Vagina (tissue), 2 donors: ENCODE measurements around the gene C2CD5. TPM values are rescaled to one million over a fixed set of nuclear protein-coding genes. Genes with fewer than 3 reads are reported as not detected.

Experiments
- DNase-seq, 2 donors: peaks; one replicate each; pipeline ENCODE4 v3.0.0-alpha.2; 2017; ENCODE audit errors: extremely low spot score in 2 of 2
- H3K27ac ChIP-seq: fragments of 200-600 bp; sonication (generic); one replicate; pipeline ENCODE4 v1.5.1; 2019
- H3K27me3 ChIP-seq: fragments of 200-600 bp; sonication (generic); one replicate; pipeline ENCODE4 v1.5.1; 2019
- H3K36me3 ChIP-seq, 2 donors: fragments of 200-600 bp; sonication (generic); one replicate each; pipeline ENCODE4 v1.5.1; 2017 to 2019
- H3K4me1 ChIP-seq: fragments of 200-600 bp; sonication (generic); one replicate; pipeline ENCODE4 v1.5.1; 2019
- H3K4me3 ChIP-seq, 2 donors: fragments of 200-600 bp; sonication (generic); 1 replicate in 1 of 2; 2 replicates in 1 of 2; pipeline ENCODE4 v1.5.1; 2016 to 2019
- H3K9me3 ChIP-seq: fragments of 200-600 bp; sonication (generic); one replicate; pipeline ENCODE4 v1.5.1; 2019
- POLR2A ChIP-seq, 2 donors: fragments of 450-650 bp; IDR thresholded peaks; one replicate each; pipeline ENCODE4 v1.6.1; 2017; ENCODE audit warnings: antibody characterized with exemption in 2 of 2, mild to moderate bottlenecking in 2 of 2, moderate library complexity in 2 of 2
- POLR2AphosphoS5 ChIP-seq, 2 donors: sonication (generic); formaldehyde crosslinking; IDR thresholded peaks; one replicate each; pipeline ENCODE4 v1.9.0; 2017; ENCODE audit warnings: antibody characterized with exemption in 2 of 2, mild to moderate bottlenecking in 2 of 2, low read depth in 1 of 2; ENCODE audit not compliant: insufficient read depth in 1 of 2
- intact Hi-C: fragments of 100-400 bp; cut with DNase I; formaldehyde crosslinking; loops from one replicate; pipeline ENCODE4 v1.15.1; 2023
- total RNA-seq: library from RNA; depleted of rRNA; stranded (reverse); fragments of >200 nt; gene quantifications from one replicate; pipeline ENCODE4 v1.2.3, GENCODE V29; 2016
- TF ChIP-seq, protein P1 (sequence below), 3 experiments: fragments of 450-650 bp in 2 of 3; fragments of 200-600 bp in 1 of 3; sonication (generic) in 1 of 3; IDR thresholded peaks; one replicate each; pipeline ENCODE4 v1.5.1; 2017 to 2019; ENCODE audit warnings: antibody characterized with exemption in 3 of 3, mild to moderate bottlenecking in 2 of 3, moderate library complexity in 2 of 3

Gene C2CD5
- total RNA-seq, 1 donor from 2014 or later, result 49.1 TPM

DNA sequence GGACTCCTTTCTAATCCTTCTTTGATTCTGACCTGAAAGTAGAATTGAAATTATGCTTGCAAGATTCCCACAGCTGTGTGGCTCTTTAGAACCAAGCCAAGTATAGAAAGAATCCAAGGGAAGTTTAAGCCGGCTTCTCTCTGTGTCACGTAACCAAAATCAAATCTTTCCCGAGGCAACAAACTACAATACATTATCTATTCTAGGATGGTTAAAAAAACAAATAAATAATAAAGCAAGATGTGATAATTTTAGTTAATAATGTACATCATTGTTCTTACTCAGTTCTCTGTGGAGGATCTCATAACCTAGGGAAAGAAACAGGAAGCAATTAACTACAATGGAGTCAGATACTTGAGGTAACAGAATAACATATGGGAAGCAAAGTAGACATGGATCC is 131.8 kb downstream of the C2CD5 start:
- Histone ChIP-seq H3K36me3 (no peaks in the 10 kb centered on the region), H3K27ac (no peak overlapping the region), H3K4me1 (peaks cover 23% of the 10 kb centered on the region), H3K9me3 (no peaks in the 10 kb centered on the region), H3K4me3 (no peak overlapping the region), H3K27me3 (no peaks in the 10 kb centered on the region)
- intact Hi-C loops, result no loop called here
- DNase-seq, result no peak
- no peak for TF ChIP-seq POLR2A (IDR thresholded peaks at IDR 0.05)
- TF ChIP-seq POLR2AphosphoS5 (IDR thresholded peaks at IDR 0.05; ENCODE audit: insufficient read depth in 1 of 2, low read depth in 1 of 2), result no peak
- TF ChIP-seq, protein P1, sequence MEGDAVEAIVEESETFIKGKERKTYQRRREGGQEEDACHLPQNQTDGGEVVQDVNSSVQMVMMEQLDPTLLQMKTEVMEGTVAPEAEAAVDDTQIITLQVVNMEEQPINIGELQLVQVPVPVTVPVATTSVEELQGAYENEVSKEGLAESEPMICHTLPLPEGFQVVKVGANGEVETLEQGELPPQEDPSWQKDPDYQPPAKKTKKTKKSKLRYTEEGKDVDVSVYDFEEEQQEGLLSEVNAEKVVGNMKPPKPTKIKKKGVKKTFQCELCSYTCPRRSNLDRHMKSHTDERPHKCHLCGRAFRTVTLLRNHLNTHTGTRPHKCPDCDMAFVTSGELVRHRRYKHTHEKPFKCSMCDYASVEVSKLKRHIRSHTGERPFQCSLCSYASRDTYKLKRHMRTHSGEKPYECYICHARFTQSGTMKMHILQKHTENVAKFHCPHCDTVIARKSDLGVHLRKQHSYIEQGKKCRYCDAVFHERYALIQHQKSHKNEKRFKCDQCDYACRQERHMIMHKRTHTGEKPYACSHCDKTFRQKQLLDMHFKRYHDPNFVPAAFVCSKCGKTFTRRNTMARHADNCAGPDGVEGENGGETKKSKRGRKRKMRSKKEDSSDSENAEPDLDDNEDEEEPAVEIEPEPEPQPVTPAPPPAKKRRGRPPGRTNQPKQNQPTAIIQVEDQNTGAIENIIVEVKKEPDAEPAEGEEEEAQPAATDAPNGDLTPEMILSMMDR (IDR thresholded peaks at IDR 0.05), result no peak

DNA sequence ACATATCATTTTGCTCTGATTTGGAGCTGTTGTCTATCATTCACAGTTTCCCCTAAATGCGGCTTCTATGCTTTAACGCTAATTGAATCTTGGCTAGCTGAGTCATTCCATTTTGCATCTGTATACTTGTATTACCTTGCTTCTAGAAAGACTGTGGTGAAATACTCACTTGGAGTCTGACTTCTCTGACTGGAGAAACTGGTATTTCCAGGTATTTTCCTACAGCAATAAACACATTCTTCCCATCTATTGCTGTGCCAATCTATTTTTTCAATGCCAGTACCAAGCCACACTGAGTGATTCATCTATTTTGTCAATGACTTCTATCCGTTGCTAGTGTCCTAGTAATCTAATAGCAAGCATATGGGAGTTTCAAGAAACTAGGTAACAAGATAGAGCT is 133.9 kb downstream of the C2CD5 start:
- DNase-seq, result no peak
- no peak overlapping the region for H3K27ac ChIP-seq
- H3K4me1 ChIP-seq, result peaks cover 20% of the 10 kb centered on the region
- no peak for TF ChIP-seq POLR2A (IDR thresholded peaks at IDR 0.05)
- TF ChIP-seq POLR2AphosphoS5 (IDR thresholded peaks at IDR 0.05; ENCODE audit: insufficient read depth in 1 of 2, low read depth in 1 of 2), result peak in 1 of 2 donors; percentile 77
- H3K27me3 ChIP-seq, result no peaks in the 10 kb centered on the region
- H3K4me3 ChIP-seq, result no peak overlapping the region
- intact Hi-C loops, result no loop called here
- H3K36me3 ChIP-seq, result no peaks in the 10 kb centered on the region
- H3K9me3 ChIP-seq, result no peaks in the 10 kb centered on the region

DNA sequence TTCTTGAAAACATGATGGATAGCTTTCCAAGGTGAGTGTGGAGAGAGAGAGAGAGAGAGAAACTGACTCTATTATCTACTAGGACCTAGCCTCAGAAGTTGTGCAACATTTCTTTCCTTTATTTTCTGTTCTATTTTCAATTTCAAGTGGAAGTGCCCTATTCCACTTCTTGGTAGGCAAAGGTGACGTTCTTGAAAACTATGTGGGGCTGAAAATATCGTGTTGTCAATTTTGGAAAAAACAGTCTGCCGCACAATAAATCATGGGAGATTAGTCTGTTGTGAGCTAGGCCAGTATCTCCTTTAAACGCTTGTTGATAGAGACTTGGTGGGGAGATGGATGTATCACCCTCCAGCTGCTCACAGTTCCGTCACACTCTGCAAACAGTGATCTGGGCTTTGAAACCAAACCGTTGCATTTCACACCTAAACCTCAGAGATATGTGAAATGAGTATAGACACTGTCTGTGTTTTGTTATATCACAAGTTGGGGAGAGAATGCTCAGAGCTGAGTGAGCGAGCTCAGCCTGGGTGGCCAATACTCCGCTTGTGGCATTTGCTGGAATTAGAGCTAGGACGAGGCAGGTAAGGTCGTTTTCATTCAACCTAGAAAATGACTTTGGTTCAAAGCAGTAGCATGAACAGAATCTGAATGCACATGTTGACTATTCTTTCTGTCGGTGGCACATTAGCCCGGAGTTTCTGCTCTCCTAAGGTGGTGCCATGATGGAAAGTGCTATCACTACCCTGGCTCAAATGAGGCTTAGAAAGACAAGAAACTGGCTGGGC is 134.8 kb downstream of the C2CD5 start:
- Histone ChIP-seq H3K27ac (no peak overlapping the region), H3K4me1 (peaks cover 13% of the 10 kb centered on the region), H3K9me3 (no peaks in the 10 kb centered on the region), H3K27me3 (no peaks in the 10 kb centered on the region), H3K36me3 (no peaks in the 10 kb centered on the region), H3K4me3 (no peak overlapping the region)
- no peak for DNase-seq
- TF ChIP-seq POLR2A (IDR thresholded peaks at IDR 0.05) (no peak), POLR2AphosphoS5 (IDR thresholded peaks at IDR 0.05; ENCODE audit: insufficient read depth in 1 of 2, low read depth in 1 of 2) (no peak)
- TF ChIP-seq, protein P1 (IDR thresholded peaks at IDR 0.05), result no peak
- intact Hi-C loops, result no loop called here

DNA sequence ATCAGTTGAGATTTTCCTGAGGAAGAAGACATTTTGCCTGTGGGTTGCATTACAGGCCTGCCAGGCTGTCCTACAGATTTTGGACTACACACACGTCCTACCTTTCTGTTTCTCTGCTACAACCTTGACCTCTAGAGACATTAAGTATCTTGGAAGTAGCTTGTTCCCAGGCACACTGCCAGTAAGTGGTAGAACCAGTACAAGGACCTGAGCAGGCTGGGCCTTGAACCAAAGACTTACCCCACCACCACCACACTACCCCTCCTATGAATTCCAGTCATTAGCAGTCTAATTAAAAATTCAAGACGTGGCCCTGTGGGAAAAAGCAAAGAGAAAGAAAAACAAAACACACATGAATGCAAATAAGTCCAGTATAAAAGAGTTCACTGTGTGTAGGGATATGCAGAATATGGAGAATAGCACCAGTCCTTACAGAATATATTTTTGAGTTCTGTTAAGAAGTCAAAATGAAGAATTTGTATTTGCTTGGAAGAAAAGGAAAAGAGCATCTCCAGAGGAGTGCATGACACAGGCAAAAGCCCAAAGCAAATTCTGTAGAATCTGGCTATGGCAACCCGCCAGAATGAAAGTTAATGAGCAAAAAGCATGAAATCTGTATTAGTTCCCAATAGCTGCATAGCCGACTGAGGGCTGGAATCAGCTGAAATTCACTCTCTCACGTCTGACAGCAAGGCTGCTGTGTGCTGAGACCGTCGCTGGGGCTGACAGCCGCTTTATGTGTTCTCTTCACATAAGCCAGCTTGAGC is 135.5 kb downstream of the C2CD5 start:
- Histone ChIP-seq H3K4me1 (peaks cover 13% of the 10 kb centered on the region), H3K4me3 (no peak overlapping the region), H3K36me3 (no peaks in the 10 kb centered on the region), H3K27ac (no peak overlapping the region), H3K9me3 (no peaks in the 10 kb centered on the region), H3K27me3 (no peaks in the 10 kb centered on the region)
- TF ChIP-seq POLR2AphosphoS5 (IDR thresholded peaks at IDR 0.05; ENCODE audit: insufficient read depth in 1 of 2, low read depth in 1 of 2) (no peak), POLR2A (IDR thresholded peaks at IDR 0.05) (no peak)
- TF ChIP-seq, protein P1 (IDR thresholded peaks at IDR 0.05), result no peak
- no peak for DNase-seq
- intact Hi-C loops, result no loop called here

DNA sequence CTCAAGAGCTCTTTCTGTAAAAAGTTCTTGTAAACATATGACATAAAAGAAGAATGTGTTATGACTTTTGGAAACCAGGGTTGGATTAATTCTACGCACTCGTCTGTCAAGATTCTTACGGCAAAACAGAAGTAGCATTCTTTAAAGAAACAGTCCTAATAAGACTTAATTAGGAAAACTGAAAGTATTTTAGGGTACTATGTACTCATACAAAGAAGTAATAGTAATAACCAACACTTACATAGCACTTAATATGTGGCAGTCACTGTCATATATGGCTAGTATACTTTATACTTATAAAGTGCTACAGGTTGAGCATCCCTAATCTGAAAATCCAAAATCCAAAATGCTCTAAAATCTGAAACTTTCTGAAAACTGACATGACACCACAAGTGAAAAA is 136.9 kb downstream of the C2CD5 start:
- no peaks in the 10 kb centered on the region for H3K9me3 ChIP-seq
- H3K4me3 ChIP-seq, result no peak overlapping the region
- TF ChIP-seq POLR2AphosphoS5 (IDR thresholded peaks at IDR 0.05; ENCODE audit: insufficient read depth in 1 of 2, low read depth in 1 of 2) (no peak), POLR2A (IDR thresholded peaks at IDR 0.05) (no peak)
- TF ChIP-seq, protein P1 (IDR thresholded peaks at IDR 0.05), result no peak
- DNase-seq, result no peak
- intact Hi-C loops, result no loop called here
- peaks cover 13% of the 10 kb centered on the region for H3K4me1 ChIP-seq
- H3K27me3 ChIP-seq, result no peaks in the 10 kb centered on the region
- no peak overlapping the region for H3K27ac ChIP-seq
- H3K36me3 ChIP-seq, result no peaks in the 10 kb centered on the region
